ENCODE results near the gene RBM42. TPM values are rescaled to one million over a fixed set of nuclear protein-coding genes. Genes with fewer than 3 reads are reported as not detected.
A peak's percentile ranks its signal among the peaks of the same experiment; 100 is the strongest.

The RBM42 gene
- total and polyA plus RNA-seq, 2 donors (not counting 1 experiment from before 2014, with no cell fraction given), result 29.9 to 32.9 TPM

- no peaks in the 10 kb centered on the region for H3K79me2 ChIP-seq (ENCODE audit: control insufficient read depth, insufficient read depth, low read length)
- H3K4me1 ChIP-seq (ENCODE audit: control insufficient read depth, extremely low read depth, insufficient read depth, low read length), result peaks cover 5% of the 10 kb centered on the region
- DNase-seq (ENCODE audit: low read depth in 2 of 2), result no peak
- no peak for TF ChIP-seq CTCF (conservative IDR thresholded peaks at IDR 0.05 in 1 of 2, IDR thresholded peaks at IDR 0.05 in 1 of 2; ENCODE audit: low read depth in 1 of 2, low read length in 2 of 2)
- TF ChIP-seq EZH2 (IDR thresholded peaks at IDR 0.05; ENCODE audit: low read length, missing control alignments), result no peak
- H3K4me3 ChIP-seq (replicated peaks in 1 of 4; ENCODE audit: control extremely low read depth in 1 of 4, insufficient read depth in 1 of 4, low read depth in 3 of 4, low read length in 4 of 4), result no peak overlapping the region
- no peak overlapping the region for H2AFZ ChIP-seq (ENCODE audit: low read length)
- H3K4me2 ChIP-seq (ENCODE audit: extremely low read depth, insufficient read depth, low read length), result no peak overlapping the region
- no peak overlapping the region for H3K9ac ChIP-seq (ENCODE audit: insufficient read depth, low read length)
- H4K20me1 ChIP-seq (ENCODE audit: control insufficient read depth, extremely low read depth, insufficient read depth, low read length), result no peaks in the 10 kb centered on the region
- H3K36me3 ChIP-seq (ENCODE audit: control insufficient read depth, insufficient read depth, low read length), result peaks cover 5% of the 10 kb centered on the region
- no peak overlapping the region for H3K27ac ChIP-seq (ENCODE audit: insufficient read depth, low read length)
- no peaks in the 10 kb centered on the region for H3K27me3 ChIP-seq (ENCODE audit: control insufficient read depth, insufficient read depth, low read length)
- H3K9me3 ChIP-seq (ENCODE audit: control insufficient read depth, insufficient read depth, low read depth, low read length), result no peaks in the 10 kb centered on the region
These were observed 13.8 kb upstream of the RBM42 start for GRCh38 chr19:35615036-35615435.

- Histone ChIP-seq H3K4me2 (ENCODE audit: extremely low read depth, insufficient read depth, low read length) (no peak overlapping the region), H3K79me2 (ENCODE audit: control insufficient read depth, insufficient read depth, low read length) (no peaks in the 10 kb centered on the region), H3K4me1 (ENCODE audit: control insufficient read depth, extremely low read depth, insufficient read depth, low read length) (no peaks in the 10 kb centered on the region), H3K36me3 (ENCODE audit: control insufficient read depth, insufficient read depth, low read length) (peaks cover 6% of the 10 kb centered on the region), H3K9me3 (ENCODE audit: control insufficient read depth, insufficient read depth, low read depth, low read length) (no peaks in the 10 kb centered on the region), H3K27ac (ENCODE audit: insufficient read depth, low read length) (no peak overlapping the region), H3K9ac (ENCODE audit: insufficient read depth, low read length) (no peak overlapping the region), H2AFZ (ENCODE audit: low read length) (no peak overlapping the region), H3K4me3 (replicated peaks in 1 of 4; ENCODE audit: control extremely low read depth in 1 of 4, insufficient read depth in 1 of 4, low read depth in 3 of 4, low read length in 4 of 4) (no peak overlapping the region), H3K27me3 (ENCODE audit: control insufficient read depth, insufficient read depth, low read length) (no peaks in the 10 kb centered on the region), H4K20me1 (ENCODE audit: control insufficient read depth, extremely low read depth, insufficient read depth, low read length) (no peaks in the 10 kb centered on the region)
- no peak for TF ChIP-seq EZH2 (IDR thresholded peaks at IDR 0.05; ENCODE audit: low read length, missing control alignments)
- TF ChIP-seq CTCF (conservative IDR thresholded peaks at IDR 0.05 in 1 of 2, IDR thresholded peaks at IDR 0.05 in 1 of 2; ENCODE audit: low read depth in 1 of 2, low read length in 2 of 2), result peak in 1 of 2 donors; percentile 1
- DNase-seq (ENCODE audit: low read depth in 2 of 2), result no peak
These were observed 10.0 kb upstream of the RBM42 start for GRCh38 chr19:35618857-35619256.

DNA sequence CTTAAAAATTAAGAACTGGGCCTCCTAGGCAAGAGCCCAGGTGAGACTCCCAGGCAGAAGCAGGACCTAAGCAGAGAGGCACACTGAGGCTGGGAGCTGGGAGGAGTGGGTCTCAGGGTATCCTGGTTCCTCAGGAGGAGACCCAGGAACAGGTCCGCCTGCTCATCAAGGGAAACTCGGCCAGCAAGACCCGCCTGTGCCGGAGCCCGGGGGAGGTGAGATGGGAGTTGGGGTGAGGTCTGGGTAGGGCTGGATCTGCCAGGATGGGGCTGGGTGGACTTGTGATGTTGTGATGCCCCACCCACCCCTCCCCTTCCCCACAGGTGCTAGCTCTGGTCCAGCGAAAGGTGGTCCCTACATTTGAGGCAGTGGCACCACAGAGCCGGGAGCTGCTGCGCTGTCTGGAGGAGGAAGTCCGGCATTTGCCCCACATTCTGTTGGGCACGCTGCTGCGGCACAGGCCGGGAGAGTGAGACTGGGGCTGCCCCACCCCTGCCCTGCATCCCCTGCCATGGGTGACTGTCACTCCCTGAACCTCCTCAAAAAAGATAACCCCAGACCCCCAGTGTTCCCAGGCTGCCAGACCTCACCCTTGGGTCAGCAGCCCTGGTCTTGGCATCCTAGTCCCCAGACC is 9.4 kb upstream of the RBM42 start:
- Histone ChIP-seq H3K4me1 (ENCODE audit: control insufficient read depth, extremely low read depth, insufficient read depth, low read length) (no peaks in the 10 kb centered on the region), H3K4me2 (ENCODE audit: extremely low read depth, insufficient read depth, low read length) (no peak overlapping the region), H2AFZ (ENCODE audit: low read length) (no peak overlapping the region), H3K27me3 (ENCODE audit: control insufficient read depth, insufficient read depth, low read length) (no peaks in the 10 kb centered on the region), H3K9me3 (ENCODE audit: control insufficient read depth, insufficient read depth, low read depth, low read length) (no peaks in the 10 kb centered on the region), H3K36me3 (ENCODE audit: control insufficient read depth, insufficient read depth, low read length) (peaks cover 6% of the 10 kb centered on the region), H3K27ac (ENCODE audit: insufficient read depth, low read length) (no peak overlapping the region), H3K4me3 (replicated peaks in 1 of 4; ENCODE audit: control extremely low read depth in 1 of 4, insufficient read depth in 1 of 4, low read depth in 3 of 4, low read length in 4 of 4) (no peak overlapping the region), H3K9ac (ENCODE audit: insufficient read depth, low read length) (no peak overlapping the region), H3K79me2 (ENCODE audit: control insufficient read depth, insufficient read depth, low read length) (no peaks in the 10 kb centered on the region), H4K20me1 (ENCODE audit: control insufficient read depth, extremely low read depth, insufficient read depth, low read length) (no peaks in the 10 kb centered on the region)
- TF ChIP-seq CTCF (conservative IDR thresholded peaks at IDR 0.05 in 1 of 2, IDR thresholded peaks at IDR 0.05 in 1 of 2; ENCODE audit: low read depth in 1 of 2, low read length in 2 of 2) (no peak), EZH2 (IDR thresholded peaks at IDR 0.05; ENCODE audit: low read length, missing control alignments) (no peak)
- DNase-seq (ENCODE audit: low read depth in 2 of 2), result no peak
